Right cardiac atrium (tissue), 5 donors: ENCODE data around the gene MLN. TPM values are rescaled to one million over a fixed set of nuclear protein-coding genes. Genes with fewer than 3 reads are reported as not detected.

Experiments used
- ATAC-seq, 2 donors: fragments of 200-7000 bp; cut with Tn5 transposase; one replicate each; pipeline versions ENCODE4 v1.8.0 to v1.9.1; 2020; ENCODE audit warnings: moderate library complexity in 2 of 2, mild to moderate bottlenecking in 1 of 2
- DNase-seq, 3 donors: peaks; one replicate each; pipeline ENCODE4 v3.0.0-alpha.2; 2020
- H3K27ac ChIP-seq: one replicate; pipeline ENCODE4 v1.5.1; 2013; ENCODE audit warnings: mild to moderate bottlenecking, low read length, control low read depth, moderate library complexity
- H3K27me3 ChIP-seq: one replicate; pipeline ENCODE4 v1.6.1; 2013; ENCODE audit not compliant: control insufficient read depth, insufficient read depth
- H3K4me1 ChIP-seq: one replicate; pipeline ENCODE4 v1.6.1; 2013; ENCODE audit warnings: low read length; ENCODE audit not compliant: control insufficient read depth, insufficient read depth
- H3K4me3 ChIP-seq: one replicate; pipeline ENCODE4 v1.5.1; 2013; ENCODE audit warnings: low read length, control low read depth
- H3K9me3 ChIP-seq: one replicate; pipeline ENCODE4 v1.6.1; 2013; ENCODE audit warnings: low read length; ENCODE audit not compliant: control insufficient read depth
- WGBS: extraction: QIAGEN DNeasy Blood & Tissue Kit; methylation state at CpG from one replicate; pipeline ENCODE4 v1.1.7; 2013; 5-methylcytosine and 5-hydroxymethylcytosine counted together
- intact Hi-C, 4 donors: fragments of 100-400 bp; cut with DNase I; formaldehyde crosslinking; loops; one replicate each; pipeline versions ENCODE4 v1.11.0 to v1.14.0; 2022 to 2023
- polyA plus RNA-seq: library from polyadenylated mRNA; stranded (reverse); fragments of 200-250 nt; gene quantifications from one replicate; pipeline ENCODE4 v1.2.3, GENCODE V29; 2013
- total RNA-seq, 4 donors: library from RNA; stranded (reverse); fragmentation: NEBNext Ultra II Directional; extraction: Animal tissue kit (Norgen Biotek cat#: 25700); gene quantifications; one replicate each; pipeline ENCODE4 v1.2.1, GENCODE V29; 2021
- donor health status: healthy with polysubstance abuse.
- donor health status: DM: no; HTN: yes; CAD: no.
- donor health status: DM: no; HTN: no; CAD: no.
- donor health status: DM: no; HTN: yes; CAD: no; lungs with severe emphysema.
- donor health status: DM: yes; HTN: yes; CAD: no.

Gene MLN
- total and polyA plus RNA-seq, 5 donors = not detected

- WGBS = 56% methylated on average over 3 of the region's 3 CpGs
- intact Hi-C loops = no loop called here
- Histone ChIP-seq H3K27ac (peak overlapping the region; percentile 34), H3K27me3 (no peaks in the 10 kb centered on the region), H3K4me3 (no peak overlapping the region), H3K4me1 (peaks cover 4% of the 10 kb centered on the region), H3K9me3 (no peaks in the 10 kb centered on the region)
- no peak for ATAC-seq
- DNase-seq = no peak
Measured at GRCh38 chr6:33786736-33787135, 17.1 kb downstream of the MLN start.

- ATAC-seq (no peak), DNase-seq (peak in 1 of 3 donors; percentile 1)
- Histone ChIP-seq H3K27me3 (no peaks in the 10 kb centered on the region), H3K9me3 (no peaks in the 10 kb centered on the region), H3K4me3 (no peak overlapping the region), H3K27ac (no peak overlapping the region), H3K4me1 (peaks cover 4% of the 10 kb centered on the region)
- intact Hi-C loops = no loop called here
- 51% methylated on average over 3 of the region's 3 CpGs for WGBS
Measured at GRCh38 chr6:33785778-33786177, 18.0 kb downstream of the MLN start.

- Histone ChIP-seq H3K4me3 (no peak overlapping the region), H3K27me3 (no peaks in the 10 kb centered on the region), H3K4me1 (peaks cover 4% of the 10 kb centered on the region), H3K9me3 (no peaks in the 10 kb centered on the region), H3K27ac (no peak overlapping the region)
- DNase-seq = peak in 1 of 3 donors; percentile 11
- no peak for ATAC-seq
- intact Hi-C loops = no loop called here
- 68% methylated on average over 13 of the region's 13 CpGs for WGBS
Measured at GRCh38 chr6:33784787-33785186, 19.0 kb downstream of the MLN start.

- ATAC-seq = no peak
- no peak overlapping the region for H3K27ac ChIP-seq
- peaks cover 4% of the 10 kb centered on the region for H3K4me1 ChIP-seq
- no peak overlapping the region for H3K4me3 ChIP-seq
- intact Hi-C loops = no loop called here
- DNase-seq = peak in 1 of 3 donors; percentile 43
- no peaks in the 10 kb centered on the region for H3K27me3 ChIP-seq
- H3K9me3 ChIP-seq = no peaks in the 10 kb centered on the region
- WGBS = 89% methylated on average over 10 of the region's 10 CpGs
Measured at GRCh38 chr6:33783781-33784520, 19.9 kb downstream of the MLN start.

- Histone ChIP-seq H3K27me3 (no peaks in the 10 kb centered on the region), H3K4me3 (no peak overlapping the region), H3K4me1 (peaks cover 4% of the 10 kb centered on the region), H3K9me3 (no peaks in the 10 kb centered on the region), H3K27ac (no peak overlapping the region)
- DNase-seq (peak in 1 of 3 donors; percentile 16), ATAC-seq (no peak)
- intact Hi-C loops = no loop called here
- 94% methylated on average over 5 of the region's 5 CpGs for WGBS
Measured at GRCh38 chr6:33782561-33782960, 21.2 kb downstream of the MLN start.

GRCh38 chr6:33781131-33781975 is 22.4 kb downstream of the MLN start:
- intact Hi-C loops = no loop called here
- no peaks in the 10 kb centered on the region for H3K27me3 ChIP-seq
- ATAC-seq (peak in 1 of 2 donors; percentile 61), DNase-seq (peak in 1 of 3 donors; percentile 57)
- 63% methylated on average over 16 of the region's 16 CpGs for whole genome bisulfite sequencing
- no peaks in the 10 kb centered on the region for H3K9me3 ChIP-seq
- H3K4me3 ChIP-seq = no peak overlapping the region
- peak overlapping the region; percentile 44 for H3K27ac ChIP-seq
- H3K4me1 ChIP-seq = peaks cover 4% of the 10 kb centered on the region

- intact Hi-C loops = loop anchor here in 2 of 4 donors (10.0 kb wide), 2 partner anchors 245 to 365 kb away; partner anchors contain the start of gene GRM4 (in 1 of the 2)
- no peak overlapping the region for H3K4me3 ChIP-seq
- no peaks in the 10 kb centered on the region for H3K4me1 ChIP-seq
- no peak overlapping the region for H3K27ac ChIP-seq
- no peaks in the 10 kb centered on the region for H3K9me3 ChIP-seq
- DNase-seq (peak in 1 of 3 donors; percentile 42), ATAC-seq (no peak)
- WGBS = 77% methylated on average over 14 of the region's 14 CpGs
- no peaks in the 10 kb centered on the region for H3K27me3 ChIP-seq
Measured at GRCh38 chr6:33779895-33780294, 23.9 kb downstream of the MLN start.

GRCh38 chr6:33779290-33779689 is 24.5 kb downstream of the MLN start:
- DNase-seq (peak in 1 of 3 donors; percentile 14), ATAC-seq (no peak)
- Histone ChIP-seq H3K4me1 (no peaks in the 10 kb centered on the region), H3K4me3 (no peak overlapping the region), H3K27me3 (no peaks in the 10 kb centered on the region), H3K9me3 (no peaks in the 10 kb centered on the region), H3K27ac (no peak overlapping the region)
- intact Hi-C loops = loop anchor here in 2 of 4 donors (10.0 kb wide), 2 partner anchors 246 to 366 kb away; partner anchors contain the start of gene GRM4 (in 1 of the 2)
- 84% methylated on average over 7 of the region's 7 CpGs for WGBS

GRCh38 chr6:33778444-33779121 is 25.2 kb downstream of the MLN start:
- ATAC-seq (no peak), DNase-seq (peak in 1 of 3 donors; percentile 4)
- H3K4me1 ChIP-seq = no peaks in the 10 kb centered on the region
- no peaks in the 10 kb centered on the region for H3K9me3 ChIP-seq
- no peak overlapping the region for H3K27ac ChIP-seq
- H3K27me3 ChIP-seq = no peaks in the 10 kb centered on the region
- no peak overlapping the region for H3K4me3 ChIP-seq
- WGBS = 83% methylated on average over 12 of the region's 12 CpGs
- intact Hi-C loops = loop anchor here in 2 of 4 donors (10.0 kb wide), 2 partner anchors 246 to 366 kb away; partner anchors contain the start of gene GRM4 (in 1 of the 2)

- H3K27me3 ChIP-seq = no peaks in the 10 kb centered on the region
- no peaks in the 10 kb centered on the region for H3K4me1 ChIP-seq
- 87% methylated on average over 25 of the region's 25 CpGs for WGBS
- ATAC-seq (no peak), DNase-seq (peak in 1 of 3 donors; percentile 21)
- intact Hi-C loops = loop anchor here in 2 of 4 donors (10.0 kb wide), 2 partner anchors 247 to 367 kb away; partner anchors contain the start of gene GRM4 (in 1 of the 2)
- no peak overlapping the region for H3K4me3 ChIP-seq
- no peak overlapping the region for H3K27ac ChIP-seq
- no peaks in the 10 kb centered on the region for H3K9me3 ChIP-seq
Measured at GRCh38 chr6:33777398-33778388, 26.1 kb downstream of the MLN start.
